ENCODE measurements around the gene PLS1. TPM values are rescaled to one million over a fixed set of nuclear protein-coding genes. Genes with fewer than 3 reads are reported as not detected.

The PLS1 gene
- polyA plus RNA-seq, 1 of the 3 experiments (the other 2 are of a cell fraction) = 2.9 TPM

DNA sequence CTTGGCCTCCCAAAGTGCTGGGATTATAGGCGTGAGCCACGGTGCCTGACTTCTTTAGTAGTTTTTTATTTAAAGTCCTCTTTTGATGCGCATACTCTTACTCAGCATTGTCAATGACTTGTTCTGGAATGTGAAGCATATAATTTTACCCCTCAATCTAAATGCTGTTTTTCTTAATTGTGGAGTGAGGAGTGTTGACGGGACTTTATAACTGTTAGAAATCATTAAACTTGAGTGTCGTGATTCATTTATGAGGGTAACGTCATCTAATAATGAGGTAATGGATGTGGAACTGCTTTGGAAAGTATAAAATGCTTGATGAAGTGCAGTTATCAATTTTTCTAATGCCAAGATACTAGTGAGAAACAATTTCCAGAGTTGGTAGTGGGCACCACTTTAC, 48.3 kb downstream of the PLS1 start:
- no peaks in the 10 kb centered on the region for H3K36me3 ChIP-seq (replicated peaks in 1 of 2; ENCODE audit: control insufficient read depth in 1 of 2, insufficient read depth in 2 of 2, low read length in 1 of 2)
- H3K9me2 ChIP-seq = no peaks in the 10 kb centered on the region
- POLR2A ChIA-PET = no interaction called here
- H3K4me3 ChIP-seq (ENCODE audit: low read depth in 2 of 2, low read length in 1 of 2) = no peak overlapping the region
- H3K9ac ChIP-seq = no peak overlapping the region
- CTCF ChIA-PET = no interaction called here
- no peaks in the 10 kb centered on the region for H3K27me3 ChIP-seq (ENCODE audit: insufficient read depth)
- H2AFZ ChIP-seq (ENCODE audit: low read depth) = no peak overlapping the region
- no peak overlapping the region for H3K4me2 ChIP-seq
- TF ChIP-seq ZBTB33 (IDR thresholded peaks at IDR 0.05; ENCODE audit: borderline replicate concordance, low read depth) (no peak), TAF1 (IDR thresholded peaks at IDR 0.05; ENCODE audit: borderline replicate concordance, low read depth, low read length) (no peak), RAD21 (IDR thresholded peaks at IDR 0.05; ENCODE audit: low read length) (no peak), POLR2AphosphoS5 (IDR thresholded peaks at IDR 0.05; ENCODE audit: low read depth, low read length) (no peak)
- no peak overlapping the region for H3K27ac ChIP-seq (ENCODE audit: low read depth in 2 of 2, low read length in 1 of 2)
- peaks cover 0 to 13% of the 10 kb centered on the region in 2 experiments; a peak in 2 of 4 replicates for H3K4me1 ChIP-seq (ENCODE audit: control insufficient read depth in 1 of 2, insufficient read depth in 2 of 2, low read depth in 1 of 2, low read length in 1 of 2)
- H3F3A ChIP-seq (replicated peaks; ENCODE audit: insufficient read depth) = peaks cover 8% of the 10 kb centered on the region
- DNase-seq = no peak
- no peaks in the 10 kb centered on the region for H3K9me3 ChIP-seq
- H3K79me2 ChIP-seq (ENCODE audit: insufficient read depth) = no peaks in the 10 kb centered on the region
- H4K20me1 ChIP-seq (ENCODE audit: insufficient read depth) = no peaks in the 10 kb centered on the region
- 78% methylated on average over 6 of the region's 6 CpGs for WGBS (ENCODE audit: low lambda C conversion rate)

DNA sequence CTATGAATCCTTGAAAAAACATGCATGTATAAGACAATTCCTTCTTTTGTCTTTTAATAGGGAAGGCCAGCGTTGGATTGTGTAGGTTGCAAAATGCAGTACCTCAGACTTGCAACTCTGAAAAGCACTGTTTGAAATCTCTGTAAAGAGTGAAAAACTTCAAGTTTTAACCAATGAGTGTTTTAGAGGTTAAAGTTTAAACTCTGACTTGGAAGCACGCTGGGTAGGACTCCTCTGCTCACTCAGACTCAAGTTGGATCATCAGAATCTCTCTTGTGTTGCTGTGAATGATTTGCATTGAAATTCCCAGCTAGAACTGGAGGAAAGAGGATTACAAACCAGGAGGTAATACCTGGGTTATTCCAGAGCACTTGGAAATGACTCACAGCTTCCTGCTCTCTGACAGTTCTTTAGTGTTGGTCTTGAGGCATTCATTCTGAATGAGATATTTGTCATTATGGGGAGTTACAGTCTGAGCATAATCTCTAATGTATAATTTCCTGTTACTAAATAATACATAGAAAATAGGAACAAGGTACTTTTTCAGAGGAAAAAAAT, 49.1 kb downstream of the PLS1 start:
- Histone ChIP-seq H3K36me3 (replicated peaks in 1 of 2; ENCODE audit: control insufficient read depth in 1 of 2, insufficient read depth in 2 of 2, low read length in 1 of 2) (no peaks in the 10 kb centered on the region), H3K9me2 (no peaks in the 10 kb centered on the region), H3K4me2 (0 out of 2 replicates have a peak overlapping the region, but pooled peaks have one; percentile 7), H3F3A (replicated peaks; ENCODE audit: insufficient read depth) (peaks cover 8% of the 10 kb centered on the region), H2AFZ (ENCODE audit: low read depth) (no peak overlapping the region), H4K20me1 (ENCODE audit: insufficient read depth) (no peaks in the 10 kb centered on the region), H3K9me3 (no peaks in the 10 kb centered on the region), H3K4me1 (ENCODE audit: control insufficient read depth in 1 of 2, insufficient read depth in 2 of 2, low read depth in 1 of 2, low read length in 1 of 2) (peaks cover 0 to 13% of the 10 kb centered on the region in 2 experiments; a peak in 2 of 4 replicates), H3K27me3 (ENCODE audit: insufficient read depth) (no peaks in the 10 kb centered on the region), H3K79me2 (ENCODE audit: insufficient read depth) (no peaks in the 10 kb centered on the region), H3K4me3 (ENCODE audit: low read depth in 2 of 2, low read length in 1 of 2) (no peak overlapping the region), H3K27ac (ENCODE audit: low read depth in 2 of 2, low read length in 1 of 2) (peak overlapping the region in 1 of 2 experiments; percentile 27; a peak in 2 of 4 replicates), H3K9ac (no peak overlapping the region)
- WGBS (ENCODE audit: low lambda C conversion rate) = 69% methylated on average over 2 of the region's 2 CpGs
- 0 out of 2 replicates have a peak, but pooled peaks have one; percentile 18 for TF ChIP-seq PBX3 (IDR thresholded peaks at IDR 0.05)
- TF ChIP-seq JUND (IDR thresholded peaks at IDR 0.05) = peak; percentile 65
- peak; percentile 62 for TF ChIP-seq FOSL2 (IDR thresholded peaks at IDR 0.05; ENCODE audit: borderline replicate concordance, low read depth)
- TF ChIP-seq EP300 (IDR thresholded peaks at IDR 0.05; ENCODE audit: borderline replicate concordance in 1 of 2, low read depth in 1 of 2, low read length in 1 of 2) = no peak
- no peak for DNase-seq
- ChIA-PET CTCF (no interaction called here), POLR2A (no interaction called here)

Measured in SK-N-SH (cell line).